ENCODE data around the gene MAPK8IP1. TPM values are rescaled to one million over a fixed set of nuclear protein-coding genes. Genes with fewer than 3 reads are reported as not detected.
A peak's percentile ranks its signal among the peaks of the same experiment; 100 is the strongest.

Gene MAPK8IP1
- total and polyA plus RNA-seq, 2 donors (not counting 1 experiment from before 2014, with no cell fraction given): 2.1 to 4.0 TPM

DNA sequence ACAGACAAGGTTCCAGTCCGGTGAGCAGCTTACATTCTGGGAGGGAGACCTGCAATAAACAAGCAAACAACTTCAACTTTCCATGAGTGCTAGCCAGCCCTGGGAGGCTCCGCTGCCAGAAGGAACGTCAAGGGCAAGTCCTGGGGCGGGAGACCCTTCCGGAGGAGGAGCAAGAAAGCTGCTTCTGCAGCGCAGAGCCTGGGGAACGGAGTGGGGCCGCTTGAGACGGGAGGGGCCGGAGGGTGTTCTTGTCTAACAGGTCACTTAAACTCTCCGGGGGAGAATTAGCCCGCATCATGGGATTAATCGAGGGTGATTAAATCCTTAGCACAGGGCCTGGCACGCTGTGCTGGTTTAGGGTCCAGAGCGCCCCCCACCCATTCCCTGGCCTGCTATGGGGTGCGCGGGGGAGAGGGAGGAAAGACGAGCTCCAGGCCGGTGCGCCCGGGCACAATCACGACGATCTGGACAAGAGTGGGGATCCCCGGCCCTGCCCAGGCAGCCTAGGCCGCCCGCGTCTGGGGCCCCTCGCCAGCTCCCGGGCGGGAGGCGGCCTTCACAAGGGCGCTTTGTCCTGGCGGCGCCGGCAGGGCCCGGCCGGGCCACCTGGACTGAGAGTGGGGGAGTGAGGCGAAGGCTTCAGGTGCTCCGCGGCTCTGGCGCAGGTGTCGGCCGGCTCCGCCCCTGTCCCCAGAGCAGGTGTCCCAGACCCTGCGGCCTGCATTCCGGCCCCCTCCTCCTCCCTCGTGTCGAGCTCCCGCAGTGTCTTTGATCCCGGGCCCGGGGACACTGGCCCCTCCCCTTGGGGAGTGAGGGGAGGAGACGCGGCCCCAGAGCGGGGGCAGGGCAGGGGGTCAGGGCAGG, 36.3 kb downstream of the MAPK8IP1 start:
- Mint-ChIP-seq H3K4me3 (peak overlapping the region; percentile 83), H3K27me3 (no peaks in the 10 kb centered on the region), H3K27ac (peak overlapping the region; percentile 94), H3K9me3 (ENCODE audit: insufficient read depth) (no peaks in the 10 kb centered on the region), H3K4me1 (peaks cover 73% of the 10 kb centered on the region)
- peaks cover 62% of the 10 kb centered on the region for H3K79me2 ChIP-seq (ENCODE audit: control insufficient read depth, insufficient read depth, low read length)
- peaks cover 53 to 76% of the 10 kb centered on the region in 2 donors for H3K4me1 ChIP-seq (ENCODE audit: control insufficient read depth in 2 of 2, insufficient read depth in 2 of 2, low read length in 2 of 2)
- ChIA-PET CTCF (interaction anchor here (8.3 to 9.6 kb wide), 2 partner anchors 13 to 43 kb away, joined by 58 to 98 read pairs; no protein-coding TSS in a partner anchor), POLR2A (interaction anchor here (0.7 to 9.1 kb wide), 2 partner anchors 12 to 192 kb away, joined by 3 to 162 read pairs; no protein-coding TSS in a partner anchor)
- peak overlapping the region in 4 of 5 experiments; percentile 70 to 92 (median 82) for H3K4me3 ChIP-seq (ENCODE audit: control extremely low read depth in 1 of 5, extremely low read depth in 1 of 5, insufficient read depth in 1 of 5, low read depth in 2 of 5, low read length in 4 of 5)
- intact Hi-C loops (cut with micrococcal nuclease): loop anchor here (2.0 kb wide), 1 partner anchor 43 kb away; no protein-coding TSS in a partner anchor
- WGBS (ENCODE audit: insufficient coverage): 72% methylated on average over 29 of the region's 54 CpGs
- H3K27me3 ChIP-seq (replicated peaks in 1 of 4; ENCODE audit: control extremely low read depth in 1 of 4, control insufficient read depth in 3 of 4, insufficient read depth in 4 of 4, low read length in 3 of 4): no peaks in the 10 kb centered on the region
- DNase-seq (no peak), ATAC-seq (ENCODE audit: low read depth) (peak; percentile 6)
- no peaks in the 10 kb centered on the region for H3K9me3 ChIP-seq (ENCODE audit: control extremely low read depth in 1 of 3, control insufficient read depth in 2 of 3, insufficient read depth in 1 of 3, low read length in 2 of 3)
- H3K9ac ChIP-seq (ENCODE audit: low read length): peak overlapping the region; percentile 77
- peaks cover 19% of the 10 kb centered on the region for H4K20me1 ChIP-seq (ENCODE audit: control insufficient read depth, insufficient read depth, low read length, poor library complexity, severe bottlenecking)
- H3K36me3 ChIP-seq (replicated peaks in 1 of 2; ENCODE audit: control extremely low read depth in 1 of 2, control insufficient read depth in 1 of 2, extremely low read depth in 1 of 2, insufficient read depth in 2 of 2, low read length in 1 of 2): peaks cover 0 to 20% of the 10 kb centered on the region in 2 experiments
- H2AFZ ChIP-seq (ENCODE audit: insufficient read depth, low read depth, low read length, poor library complexity, severe bottlenecking): peak overlapping the region; percentile 81
- peak overlapping the region; percentile 27 to 62 for H3K27ac ChIP-seq (ENCODE audit: low read length in 2 of 2)
- peak overlapping the region; percentile 79 for H3K4me2 ChIP-seq (replicated peaks; ENCODE audit: low read depth, low read length, poor library complexity, severe bottlenecking)
- TF ChIP-seq EZH2 (IDR thresholded peaks at IDR 0.05; ENCODE audit: borderline replicate concordance, insufficient read depth, low read depth, low read length, poor library complexity, severe bottlenecking): no peak
- TF ChIP-seq, protein P1, sequence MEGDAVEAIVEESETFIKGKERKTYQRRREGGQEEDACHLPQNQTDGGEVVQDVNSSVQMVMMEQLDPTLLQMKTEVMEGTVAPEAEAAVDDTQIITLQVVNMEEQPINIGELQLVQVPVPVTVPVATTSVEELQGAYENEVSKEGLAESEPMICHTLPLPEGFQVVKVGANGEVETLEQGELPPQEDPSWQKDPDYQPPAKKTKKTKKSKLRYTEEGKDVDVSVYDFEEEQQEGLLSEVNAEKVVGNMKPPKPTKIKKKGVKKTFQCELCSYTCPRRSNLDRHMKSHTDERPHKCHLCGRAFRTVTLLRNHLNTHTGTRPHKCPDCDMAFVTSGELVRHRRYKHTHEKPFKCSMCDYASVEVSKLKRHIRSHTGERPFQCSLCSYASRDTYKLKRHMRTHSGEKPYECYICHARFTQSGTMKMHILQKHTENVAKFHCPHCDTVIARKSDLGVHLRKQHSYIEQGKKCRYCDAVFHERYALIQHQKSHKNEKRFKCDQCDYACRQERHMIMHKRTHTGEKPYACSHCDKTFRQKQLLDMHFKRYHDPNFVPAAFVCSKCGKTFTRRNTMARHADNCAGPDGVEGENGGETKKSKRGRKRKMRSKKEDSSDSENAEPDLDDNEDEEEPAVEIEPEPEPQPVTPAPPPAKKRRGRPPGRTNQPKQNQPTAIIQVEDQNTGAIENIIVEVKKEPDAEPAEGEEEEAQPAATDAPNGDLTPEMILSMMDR (IDR thresholded peaks at IDR 0.05): no peak

All from B cell (primary cell).